ENCODE results near the gene CCDC60.

CCDC60 gene

DNA sequence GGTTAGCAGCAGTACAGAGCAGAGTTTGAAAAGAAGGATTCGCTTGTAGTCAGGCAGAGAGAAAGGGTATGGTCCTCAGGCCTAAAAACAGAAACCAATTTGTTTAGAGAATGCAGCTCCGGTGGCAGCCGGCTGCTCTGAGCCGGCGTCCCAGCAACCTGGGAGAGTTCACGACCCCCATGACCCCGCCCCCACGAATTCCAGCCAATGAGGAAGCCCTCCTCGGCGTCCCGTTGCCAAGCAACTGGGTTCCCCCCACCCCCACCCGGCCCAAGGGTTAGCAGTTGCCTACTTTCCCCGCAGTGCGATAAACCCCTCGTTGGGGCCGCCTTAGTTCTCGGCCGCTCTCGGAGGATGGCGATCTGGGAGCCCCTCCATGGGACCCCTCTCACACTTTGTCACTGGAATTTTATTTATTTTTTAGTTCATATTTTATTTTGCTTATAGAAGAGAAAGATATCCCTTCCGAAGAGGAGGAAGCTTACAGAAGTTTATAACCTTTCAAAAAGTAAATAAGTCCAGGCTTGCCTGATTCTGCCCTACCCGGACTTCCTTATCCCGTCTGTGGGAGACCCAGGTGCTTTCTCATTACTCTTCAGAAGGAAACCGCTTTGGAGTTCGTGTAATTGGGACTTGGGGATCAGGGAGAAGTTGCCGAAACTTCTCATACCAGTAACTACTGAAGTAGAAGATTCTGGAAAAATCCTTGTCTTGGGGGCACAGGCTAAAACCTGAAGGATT, at the start of gene CCDC60:
Gene CCDC60 (plus strand): TSS at position 300 of the 741 bp plus-strand sequence. CDS start 448 bp downstream, outside the sequence.
- no peak within 1 kb of the TSS for H3K4me3 ChIP-seq (ENCODE audit: severe bottlenecking)

DNA sequence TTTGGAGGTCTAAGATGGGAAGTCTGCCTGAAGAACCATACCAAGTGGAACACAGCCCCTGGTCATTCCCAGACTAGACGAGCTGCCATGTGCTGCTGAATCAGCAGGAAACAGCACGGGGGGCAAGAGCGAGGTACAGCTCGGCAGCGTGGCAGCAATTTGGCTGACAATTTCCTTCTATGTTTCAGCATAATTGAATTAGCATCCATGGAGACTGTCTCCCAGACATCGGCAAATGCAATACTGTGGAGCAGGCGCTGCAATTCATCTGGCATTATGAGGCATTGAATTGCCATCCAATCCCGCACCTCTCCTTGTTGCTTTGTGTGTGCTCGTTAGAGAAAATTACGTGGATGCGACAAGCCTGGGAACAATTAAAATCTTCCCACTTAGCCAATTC, 46.0 kb upstream of the CCDC60 start:
- Histone ChIP-seq H3K27ac (ENCODE audit: poor library complexity, severe bottlenecking) (no peak overlapping the region), H3K4me3 (ENCODE audit: severe bottlenecking) (no peak overlapping the region), H3K4me1 (ENCODE audit: insufficient read depth, poor library complexity, severe bottlenecking) (no peaks in the 10 kb centered on the region), H3K9me3 (ENCODE audit: severe bottlenecking) (no peaks in the 10 kb centered on the region), H3K36me3 (ENCODE audit: low read depth) (no peaks in the 10 kb centered on the region), H3K27me3 (ENCODE audit: insufficient read depth, poor library complexity, severe bottlenecking) (no peaks in the 10 kb centered on the region)
- ATAC-seq (ENCODE audit: low read depth) (no peak), DNase-seq (ENCODE audit: low spot score) (no peak)
- TF ChIP-seq, protein P1, sequence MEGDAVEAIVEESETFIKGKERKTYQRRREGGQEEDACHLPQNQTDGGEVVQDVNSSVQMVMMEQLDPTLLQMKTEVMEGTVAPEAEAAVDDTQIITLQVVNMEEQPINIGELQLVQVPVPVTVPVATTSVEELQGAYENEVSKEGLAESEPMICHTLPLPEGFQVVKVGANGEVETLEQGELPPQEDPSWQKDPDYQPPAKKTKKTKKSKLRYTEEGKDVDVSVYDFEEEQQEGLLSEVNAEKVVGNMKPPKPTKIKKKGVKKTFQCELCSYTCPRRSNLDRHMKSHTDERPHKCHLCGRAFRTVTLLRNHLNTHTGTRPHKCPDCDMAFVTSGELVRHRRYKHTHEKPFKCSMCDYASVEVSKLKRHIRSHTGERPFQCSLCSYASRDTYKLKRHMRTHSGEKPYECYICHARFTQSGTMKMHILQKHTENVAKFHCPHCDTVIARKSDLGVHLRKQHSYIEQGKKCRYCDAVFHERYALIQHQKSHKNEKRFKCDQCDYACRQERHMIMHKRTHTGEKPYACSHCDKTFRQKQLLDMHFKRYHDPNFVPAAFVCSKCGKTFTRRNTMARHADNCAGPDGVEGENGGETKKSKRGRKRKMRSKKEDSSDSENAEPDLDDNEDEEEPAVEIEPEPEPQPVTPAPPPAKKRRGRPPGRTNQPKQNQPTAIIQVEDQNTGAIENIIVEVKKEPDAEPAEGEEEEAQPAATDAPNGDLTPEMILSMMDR (IDR thresholded peaks at IDR 0.05; ENCODE audit: poor library complexity, severe bottlenecking): no peak

More for the DNA sequence above, at the start of gene CCDC60:
- TF ChIP-seq, protein P1 (IDR thresholded peaks at IDR 0.05; ENCODE audit: poor library complexity, severe bottlenecking): no peak
- H3K27ac ChIP-seq (ENCODE audit: poor library complexity, severe bottlenecking): no peak within 1 kb of the TSS
- H3K4me1 ChIP-seq (ENCODE audit: insufficient read depth, poor library complexity, severe bottlenecking): no peaks in the 10 kb centered on the region
- no peaks in the 10 kb centered on the region for H3K9me3 ChIP-seq (ENCODE audit: severe bottlenecking)
- no peaks in the 10 kb centered on the region for H3K36me3 ChIP-seq (ENCODE audit: low read depth)
- DNase-seq (ENCODE audit: low spot score) (no peak), ATAC-seq (ENCODE audit: low read depth) (peak; percentile 19; the same call in 2 of the 3 replicates)
- H3K27me3 ChIP-seq (ENCODE audit: insufficient read depth, poor library complexity, severe bottlenecking): no peaks in the 10 kb centered on the region

DNA sequence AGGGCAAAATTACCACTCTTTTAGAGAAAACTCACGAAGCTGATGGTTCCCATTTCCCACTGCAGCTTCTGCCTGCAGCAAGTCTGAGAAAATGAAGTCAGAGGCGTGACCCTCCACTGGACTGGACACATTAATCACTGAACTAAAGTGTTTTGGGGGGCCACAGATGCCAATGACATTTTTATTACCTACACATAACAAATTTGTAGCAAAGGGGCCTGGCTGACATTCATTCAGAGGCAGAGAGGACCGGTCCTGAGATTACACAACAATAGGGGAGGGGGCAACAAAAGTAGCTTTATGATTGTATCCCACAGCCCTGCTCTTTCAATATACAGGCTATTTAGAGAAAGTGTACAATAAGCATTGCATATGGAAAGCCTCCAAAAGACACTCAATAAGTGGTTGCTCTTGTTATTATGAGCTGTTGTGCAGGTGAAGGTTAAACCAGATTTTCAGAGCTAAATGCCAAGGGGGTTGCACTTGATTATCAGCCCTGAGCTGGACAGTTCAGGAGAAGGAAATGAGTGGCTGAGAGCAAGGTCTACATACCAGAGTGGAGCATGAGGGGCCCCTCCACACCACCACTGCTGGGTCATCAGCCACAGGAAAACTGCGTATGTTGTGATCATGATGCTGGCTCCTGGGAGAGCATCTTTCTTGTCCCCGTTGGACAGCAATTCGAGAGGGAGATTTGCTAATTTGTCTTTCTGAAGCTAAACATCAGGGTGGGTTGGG, 41.5 kb upstream of the CCDC60 start:
- Histone ChIP-seq H3K4me1 (ENCODE audit: insufficient read depth, poor library complexity, severe bottlenecking) (no peaks in the 10 kb centered on the region), H3K4me3 (ENCODE audit: severe bottlenecking) (no peak overlapping the region), H3K27ac (ENCODE audit: poor library complexity, severe bottlenecking) (no peak overlapping the region), H3K36me3 (ENCODE audit: low read depth) (no peaks in the 10 kb centered on the region), H3K27me3 (ENCODE audit: insufficient read depth, poor library complexity, severe bottlenecking) (no peaks in the 10 kb centered on the region), H3K9me3 (ENCODE audit: severe bottlenecking) (no peaks in the 10 kb centered on the region)
- DNase-seq (ENCODE audit: low spot score) (no peak), ATAC-seq (ENCODE audit: low read depth) (no peak)
- TF ChIP-seq, protein P1 (IDR thresholded peaks at IDR 0.05; ENCODE audit: poor library complexity, severe bottlenecking): no peak

- H3K9me3 ChIP-seq (ENCODE audit: severe bottlenecking): no peaks in the 10 kb centered on the region
- H3K4me3 ChIP-seq (ENCODE audit: severe bottlenecking): no peak overlapping the region
These were observed 40.3 kb upstream of the CCDC60 start for GRCh38 chr12:119294211-119294610.

More at GRCh38 chr12:119294211-119294610, 40.3 kb upstream of the CCDC60 start:
- DNase-seq (ENCODE audit: low spot score) (no peak), ATAC-seq (ENCODE audit: low read depth) (no peak)
- H3K27me3 ChIP-seq (ENCODE audit: insufficient read depth, poor library complexity, severe bottlenecking): no peaks in the 10 kb centered on the region
- TF ChIP-seq, protein P1 (IDR thresholded peaks at IDR 0.05; ENCODE audit: poor library complexity, severe bottlenecking): no peak
- no peak overlapping the region for H3K27ac ChIP-seq (ENCODE audit: poor library complexity, severe bottlenecking)
- H3K36me3 ChIP-seq (ENCODE audit: low read depth): no peaks in the 10 kb centered on the region
- H3K4me1 ChIP-seq (ENCODE audit: insufficient read depth, poor library complexity, severe bottlenecking): no peaks in the 10 kb centered on the region
